Muscle of leg (tissue), 16 donors: ENCODE measurements around the gene HEG1. TPM values are rescaled to one million over a fixed set of nuclear protein-coding genes. Genes with fewer than 3 reads are reported as not detected.

Experiments used
- DNase-seq: peaks from one replicate; pipeline ENCODE4 v3.0.0; 2013
- H3K27ac ChIP-seq: one replicate; pipeline ENCODE4 v1.5.1; 2013; ENCODE audit warnings: mild to moderate bottlenecking, low read length, control low read depth
- H3K27me3 ChIP-seq: one replicate; pipeline ENCODE4 v1.6.1; 2013; ENCODE audit warnings: low read length; ENCODE audit not compliant: control insufficient read depth, insufficient read depth
- H3K36me3 ChIP-seq: one replicate; pipeline ENCODE4 v1.6.1; 2013; ENCODE audit warnings: low read length; ENCODE audit not compliant: control insufficient read depth, insufficient read depth
- H3K4me1 ChIP-seq: one replicate; pipeline ENCODE4 v1.6.1; 2013; ENCODE audit warnings: low read length; ENCODE audit not compliant: control insufficient read depth, insufficient read depth
- H3K4me3 ChIP-seq: one replicate; pipeline ENCODE4 v1.5.1; 2013; ENCODE audit warnings: low read length, control low read depth
- H3K9me3 ChIP-seq: replicated peaks from 2 replicates; pipeline ENCODE4 v1.6.1; 2013; ENCODE audit warnings: low read depth, low read length; ENCODE audit not compliant: control insufficient read depth
- WGBS: methylation state at CpG from one replicate; pipeline ENCODE4 v1.1.5; 2013; ENCODE audit warnings: missing lambda C conversion rate; ENCODE audit not compliant: insufficient coverage; 5-methylcytosine and 5-hydroxymethylcytosine counted together
- long read RNA-seq, 11 donors: transcript quantifications; one replicate each; lab custom pipeline, GENCODE V29; 2026
- polyA plus RNA-seq, 8 donors: library from polyadenylated mRNA; unstranded; fragments of 120-200 nt; gene quantifications; one replicate each; pipeline versions ENCODE4 v1.2.1 to v1.2.3, GENCODE V29; 2013; ENCODE audit warnings: inconsistent platforms in 1 of 8, low replicate concordance in 1 of 8; ENCODE audit not compliant: insufficient read length in 8 of 8, insufficient read depth in 1 of 8
- total RNA-seq: library from RNA; stranded (reverse); fragments of 120-200 nt; gene quantifications from one replicate; pipeline ENCODE4 v1.2.4, GENCODE V29; 2013

HEG1 gene, protein sequence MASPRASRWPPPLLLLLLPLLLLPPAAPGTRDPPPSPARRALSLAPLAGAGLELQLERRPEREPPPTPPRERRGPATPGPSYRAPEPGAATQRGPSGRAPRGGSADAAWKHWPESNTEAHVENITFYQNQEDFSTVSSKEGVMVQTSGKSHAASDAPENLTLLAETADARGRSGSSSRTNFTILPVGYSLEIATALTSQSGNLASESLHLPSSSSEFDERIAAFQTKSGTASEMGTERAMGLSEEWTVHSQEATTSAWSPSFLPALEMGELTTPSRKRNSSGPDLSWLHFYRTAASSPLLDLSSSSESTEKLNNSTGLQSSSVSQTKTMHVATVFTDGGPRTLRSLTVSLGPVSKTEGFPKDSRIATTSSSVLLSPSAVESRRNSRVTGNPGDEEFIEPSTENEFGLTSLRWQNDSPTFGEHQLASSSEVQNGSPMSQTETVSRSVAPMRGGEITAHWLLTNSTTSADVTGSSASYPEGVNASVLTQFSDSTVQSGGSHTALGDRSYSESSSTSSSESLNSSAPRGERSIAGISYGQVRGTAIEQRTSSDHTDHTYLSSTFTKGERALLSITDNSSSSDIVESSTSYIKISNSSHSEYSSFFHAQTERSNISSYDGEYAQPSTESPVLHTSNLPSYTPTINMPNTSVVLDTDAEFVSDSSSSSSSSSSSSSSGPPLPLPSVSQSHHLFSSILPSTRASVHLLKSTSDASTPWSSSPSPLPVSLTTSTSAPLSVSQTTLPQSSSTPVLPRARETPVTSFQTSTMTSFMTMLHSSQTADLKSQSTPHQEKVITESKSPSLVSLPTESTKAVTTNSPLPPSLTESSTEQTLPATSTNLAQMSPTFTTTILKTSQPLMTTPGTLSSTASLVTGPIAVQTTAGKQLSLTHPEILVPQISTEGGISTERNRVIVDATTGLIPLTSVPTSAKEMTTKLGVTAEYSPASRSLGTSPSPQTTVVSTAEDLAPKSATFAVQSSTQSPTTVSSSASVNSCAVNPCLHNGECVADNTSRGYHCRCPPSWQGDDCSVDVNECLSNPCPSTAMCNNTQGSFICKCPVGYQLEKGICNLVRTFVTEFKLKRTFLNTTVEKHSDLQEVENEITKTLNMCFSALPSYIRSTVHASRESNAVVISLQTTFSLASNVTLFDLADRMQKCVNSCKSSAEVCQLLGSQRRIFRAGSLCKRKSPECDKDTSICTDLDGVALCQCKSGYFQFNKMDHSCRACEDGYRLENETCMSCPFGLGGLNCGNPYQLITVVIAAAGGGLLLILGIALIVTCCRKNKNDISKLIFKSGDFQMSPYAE (N-terminal part only)
- total RNA-seq (21.8 TPM), polyA plus RNA-seq (10 to 100 TPM; 19.3 to 43.4 (median 33.2) TPM)
- long read RNA-seq, donor 1, result 0 reads
- long read RNA-seq, donor 2, result 0 reads
- long read RNA-seq, donor 3, full-length matches to known transcripts, result 2 of 2 reads
- long read RNA-seq, donor 3, partial matches to known transcripts, result 0 of 2 reads
- long read RNA-seq, donor 3, other reads (novel, unspliced or antisense), result 0 of 2 reads
- long read RNA-seq, donor 4, partial matches to known transcripts, result 7 of 7 reads
- long read RNA-seq, donor 4, other reads (novel, unspliced or antisense), result 0 of 7 reads
- long read RNA-seq, donor 5, result 0 reads
- long read RNA-seq, donor 6, result 0 reads
- long read RNA-seq, donor 7, partial matches to known transcripts, result 15 of 15 reads
- long read RNA-seq, donor 7, other reads (novel, unspliced or antisense), result 0 of 15 reads
- long read RNA-seq, donor 8, partial matches to known transcripts, result 12 of 12 reads
- long read RNA-seq, donor 8, other reads (novel, unspliced or antisense), result 0 of 12 reads
- long read RNA-seq, donor 9, partial matches to known transcripts, result 7 of 7 reads
- long read RNA-seq, donor 9, other reads (novel, unspliced or antisense), result 0 of 7 reads
- long read RNA-seq, donor 10, partial matches to known transcripts, result 12 of 12 reads
- long read RNA-seq, donor 10, other reads (novel, unspliced or antisense), result 0 of 12 reads
- long read RNA-seq, donor 11, result 0 reads

- WGBS, result under 1% methylated on average over 46 of the region's 67 CpGs
- H3K4me1 ChIP-seq, result peaks cover 45% of the 10 kb centered on the region
- H3K9me3 ChIP-seq, result no peaks in the 10 kb centered on the region
- peaks cover 7% of the 10 kb centered on the region for H3K36me3 ChIP-seq
- peak within 1 kb of the TSS; percentile 65 for H3K4me3 ChIP-seq
- peak; percentile 94 for DNase-seq
- no peaks in the 10 kb centered on the region for H3K27me3 ChIP-seq
- peak within 1 kb of the TSS; percentile 92 for H3K27ac ChIP-seq
Observed at GRCh38 chr3:125055913-125056745, at the start of gene HEG1. TSS of gene HEG1 (minus strand) at chr3:125055997. CDS start at chr3:125055890, 107 bp downstream.

- Histone ChIP-seq H3K4me3 (no peak overlapping the region), H3K9me3 (no peaks in the 10 kb centered on the region), H3K36me3 (no peaks in the 10 kb centered on the region), H3K4me1 (no peaks in the 10 kb centered on the region), H3K27ac (no peak overlapping the region), H3K27me3 (no peaks in the 10 kb centered on the region)
- WGBS, result 50% methylated on average over 1 of the region's 1 CpG
- no peak for DNase-seq
Observed at GRCh38 chr3:125105116-125105515, 49.3 kb upstream of the HEG1 start.

DNA sequence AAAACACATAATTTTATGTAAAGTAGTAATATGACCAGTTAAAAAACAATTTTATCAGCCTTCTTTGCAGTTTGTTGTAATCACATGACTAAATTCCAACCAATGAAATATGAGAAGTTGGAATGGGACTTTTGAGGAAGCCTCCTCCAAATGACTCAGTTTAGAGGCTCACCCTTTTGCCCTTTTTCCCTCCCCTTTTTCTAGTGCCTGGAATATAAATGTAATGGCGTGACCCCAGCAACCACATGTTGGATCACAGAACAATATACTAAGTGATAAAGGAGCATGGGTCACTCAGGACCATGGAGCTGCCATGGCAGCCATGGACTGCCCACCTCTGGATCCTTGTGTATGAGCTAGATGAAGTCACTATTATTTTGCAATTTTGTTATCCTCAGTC is 48.8 kb upstream of the HEG1 start:
- Histone ChIP-seq H3K27ac (no peak overlapping the region), H3K27me3 (no peaks in the 10 kb centered on the region), H3K36me3 (no peaks in the 10 kb centered on the region), H3K9me3 (no peaks in the 10 kb centered on the region), H3K4me3 (no peak overlapping the region), H3K4me1 (no peaks in the 10 kb centered on the region)
- 100% methylated on average over 1 of the region's 1 CpG for whole genome bisulfite sequencing
- DNase-seq, result no peak

DNA sequence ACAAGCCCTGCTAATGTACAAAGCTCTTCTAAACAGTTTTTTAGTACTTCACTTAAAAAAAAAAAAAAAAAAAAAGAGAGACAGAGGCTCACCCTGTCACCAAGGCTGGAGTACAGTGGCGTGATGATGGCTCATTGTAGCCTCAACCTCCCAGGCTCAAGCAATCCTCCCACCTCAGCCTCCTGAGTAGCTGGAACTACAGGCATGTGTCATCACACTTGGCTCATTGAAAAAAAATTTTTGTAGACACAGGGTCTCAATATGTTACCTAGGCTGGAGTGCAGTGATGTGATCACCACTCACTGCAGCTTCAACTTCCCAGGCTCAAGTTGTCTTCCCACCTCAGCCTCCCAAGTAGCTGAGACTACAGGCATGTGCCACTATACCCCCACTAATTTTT is 47.6 kb upstream of the HEG1 start:
- WGBS, result no CpG with 5 or more reads among the region's 1 CpG
- H3K27me3 ChIP-seq, result no peaks in the 10 kb centered on the region
- H3K9me3 ChIP-seq, result peaks cover 2% of the 10 kb centered on the region
- H3K4me1 ChIP-seq, result no peaks in the 10 kb centered on the region
- no peak overlapping the region for H3K27ac ChIP-seq
- no peak overlapping the region for H3K4me3 ChIP-seq
- DNase-seq, result no peak
- H3K36me3 ChIP-seq, result no peaks in the 10 kb centered on the region

DNA sequence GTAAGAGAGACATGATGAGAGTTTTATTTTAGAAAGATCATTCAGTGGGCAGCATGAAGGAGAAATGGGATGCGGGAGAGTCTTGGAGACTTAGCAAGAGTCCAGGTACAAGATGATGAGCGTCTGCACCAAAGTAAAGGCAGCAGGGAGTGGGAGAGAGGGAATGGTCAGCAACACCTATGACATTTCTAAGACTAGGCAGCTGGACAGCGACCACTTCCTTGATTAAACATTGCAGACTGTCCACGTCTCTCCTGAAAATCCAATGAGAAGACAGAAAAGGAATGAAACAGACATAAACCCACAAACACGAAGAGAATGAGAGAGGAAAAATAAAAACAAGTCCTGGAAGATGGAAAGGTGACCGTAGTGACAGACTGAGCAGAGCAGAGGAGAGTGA is 46.7 kb upstream of the HEG1 start:
- H3K27ac ChIP-seq, result no peak overlapping the region
- WGBS, result 61% methylated on average over 3 of the region's 6 CpGs
- H3K4me3 ChIP-seq, result no peak overlapping the region
- H3K36me3 ChIP-seq, result no peaks in the 10 kb centered on the region
- H3K9me3 ChIP-seq, result peaks cover 2% of the 10 kb centered on the region
- H3K4me1 ChIP-seq, result no peaks in the 10 kb centered on the region
- no peaks in the 10 kb centered on the region for H3K27me3 ChIP-seq
- DNase-seq, result no peak

DNA sequence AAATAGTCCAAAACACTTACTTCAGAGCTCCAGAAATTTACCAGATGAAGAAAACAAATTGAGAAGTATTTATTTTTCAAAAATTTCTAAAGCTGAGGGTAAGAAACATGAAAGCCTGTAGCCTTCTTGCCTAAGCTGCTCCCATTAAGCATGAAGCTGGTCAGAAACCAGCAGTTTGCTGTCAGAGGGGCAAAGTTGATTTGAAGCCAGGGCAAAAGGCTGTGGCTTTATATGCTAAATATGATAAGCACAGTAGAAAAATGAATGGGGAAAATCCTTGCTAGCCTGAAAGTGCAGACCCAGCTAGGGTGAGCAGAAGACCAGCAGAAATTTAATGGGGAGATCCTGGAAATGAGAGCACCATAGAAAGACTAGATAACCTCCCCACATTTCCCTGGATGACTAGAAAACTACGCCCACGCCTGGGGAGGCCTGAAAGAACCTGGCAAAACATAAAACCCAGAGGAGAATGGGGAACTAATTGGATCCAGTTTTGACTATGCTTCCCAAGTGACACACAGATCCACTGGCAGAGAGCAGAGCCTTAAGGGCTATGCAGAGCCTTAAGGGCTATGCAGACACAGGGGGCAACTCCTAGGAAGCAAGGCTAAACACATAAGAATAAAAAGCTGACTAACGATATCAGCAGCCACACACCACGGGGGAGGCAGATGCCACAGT is 43.0 kb upstream of the HEG1 start:
- no peaks in the 10 kb centered on the region for H3K27me3 ChIP-seq
- no peak overlapping the region for H3K27ac ChIP-seq
- no CpG with 5 or more reads among the region's 4 CpGs for WGBS
- no peaks in the 10 kb centered on the region for H3K36me3 ChIP-seq
- peaks cover 6% of the 10 kb centered on the region for H3K9me3 ChIP-seq
- DNase-seq, result no peak
- H3K4me3 ChIP-seq, result no peak overlapping the region
- H3K4me1 ChIP-seq, result no peaks in the 10 kb centered on the region

- no peaks in the 10 kb centered on the region for H3K27me3 ChIP-seq
- H3K4me3 ChIP-seq, result no peak overlapping the region
- DNase-seq, result no peak
- H3K9me3 ChIP-seq, result peaks cover 2% of the 10 kb centered on the region
- H3K36me3 ChIP-seq, result no peaks in the 10 kb centered on the region
- H3K27ac ChIP-seq, result no peak overlapping the region
- H3K4me1 ChIP-seq, result no peaks in the 10 kb centered on the region
Observed at GRCh38 chr3:125090649-125091048, 34.9 kb upstream of the HEG1 start.

- Histone ChIP-seq H3K4me3 (no peak overlapping the region), H3K27ac (no peak overlapping the region), H3K4me1 (no peaks in the 10 kb centered on the region), H3K36me3 (no peaks in the 10 kb centered on the region), H3K27me3 (no peaks in the 10 kb centered on the region), H3K9me3 (no peaks in the 10 kb centered on the region)
- DNase-seq, result peak; percentile 17
- 86% methylated on average over 1 of the region's 6 CpGs for WGBS
Observed at GRCh38 chr3:125087768-125088391, 32.1 kb upstream of the HEG1 start.
